Measurements from ENCODE around the gene NT5C3B. TPM values are rescaled to one million over a fixed set of nuclear protein-coding genes. Genes with fewer than 3 reads are reported as not detected.

NT5C3B gene
- total and polyA plus RNA-seq, 2 donors (not counting 3 experiments of a cell fraction or from before 2014, with no cell fraction given) = 67.3 to 92.5 TPM

- Histone ChIP-seq H3K4me1 (ENCODE audit: control insufficient read depth, extremely low read depth, insufficient read depth, low read length) (no peaks in the 10 kb centered on the region), H3K4me2 (ENCODE audit: insufficient read depth, low read length) (peak overlapping the region; percentile 3), H3K9me1 (replicated peaks; ENCODE audit: control insufficient read depth, extremely low read depth, insufficient read depth, low read length) (no peaks in the 10 kb centered on the region), H3K27ac (ENCODE audit: insufficient read depth, low read depth, low read length) (peak overlapping the region; percentile 0), H3K9me3 (replicated peaks; ENCODE audit: control insufficient read depth, insufficient read depth, low read length) (no peaks in the 10 kb centered on the region), H4K20me1 (replicated peaks; ENCODE audit: control insufficient read depth, extremely low read depth, insufficient read depth, low read length) (no peaks in the 10 kb centered on the region), H3K27me3 (ENCODE audit: control insufficient read depth in 2 of 2, insufficient read depth in 2 of 2, low read length in 2 of 2) (peaks cover 0 to 7% of the 10 kb centered on the region in 2 experiments), H3K36me3 (ENCODE audit: control insufficient read depth in 2 of 2, extremely low read depth in 1 of 2, insufficient read depth in 2 of 2, low read length in 2 of 2) (no peaks in the 10 kb centered on the region), H3K4me3 (replicated peaks in 1 of 3; ENCODE audit: insufficient read depth in 1 of 3, low read depth in 1 of 3, low read length in 3 of 3) (peak overlapping the region in 2 of 3 experiments; percentile 52 to 98), H3K9ac (replicated peaks; ENCODE audit: extremely low read depth, insufficient read depth, low read length) (peak overlapping the region; percentile 71), H2AFZ (ENCODE audit: low read depth, low read length) (no peak overlapping the region), H3K79me2 (ENCODE audit: control insufficient read depth, insufficient read depth, low read length) (no peaks in the 10 kb centered on the region)
- DNase-seq (ENCODE audit: low read depth, low spot score) (peak; percentile 83), FAIRE-seq (peak; percentile 37)
- dilution Hi-C loops (cut with MboI; ENCODE audit: extremely low pct_ligation_motif_present, low sequenced_read_pairs) (no loop called here), intact Hi-C loops (cut with micrococcal nuclease) (no loop called here)
- BruUV-seq (replicated peaks) = TSS peak; percentile 18
- ChIA-PET CTCF (interaction anchor here (1.4 to 4.1 kb wide), 4 partner anchors 10 to 97 kb away, joined by 3 to 169 read pairs (median 56); partner anchors contain the start of gene EIF1), POLR2A (interaction anchor here (0.7 to 2.4 kb wide), 9 partner anchors 8 to 97 kb away, joined by 3 to 82 read pairs (median 5); partner anchors contain the start of gene EIF1)
- TF ChIP-seq POLR2A (IDR thresholded peaks at IDR 0.05; ENCODE audit: low read depth, low read length) (peak; percentile 21), EZH2 (IDR thresholded peaks at IDR 0.05; ENCODE audit: borderline replicate concordance, low read depth, low read length, severe bottlenecking) (no peak), MYC (IDR thresholded peaks at IDR 0.05; ENCODE audit: low read depth, low read length) (no peak)
These were observed 50.8 kb downstream of the NT5C3B start for GRCh38 chr17:41785091-41785858.

- POLR2A ChIA-PET = interaction anchor here (1.8 kb wide), 1 partner anchor 10 kb away, joined by 12 read pairs; no protein-coding TSS in a partner anchor
These were observed 51.8 kb downstream of the NT5C3B start for GRCh38 chr17:41784207-41784744.

More at GRCh38 chr17:41784207-41784744, 51.8 kb downstream of the NT5C3B start:
- no peak overlapping the region for H3K27ac ChIP-seq (ENCODE audit: insufficient read depth, low read depth, low read length)
- no peak overlapping the region for H3K9ac ChIP-seq (replicated peaks; ENCODE audit: extremely low read depth, insufficient read depth, low read length)
- H3K27me3 ChIP-seq (ENCODE audit: control insufficient read depth in 2 of 2, insufficient read depth in 2 of 2, low read length in 2 of 2) = peaks cover 0 to 5% of the 10 kb centered on the region in 2 experiments
- peak overlapping the region in 1 of 3 experiments; percentile 98 for H3K4me3 ChIP-seq (replicated peaks in 1 of 3; ENCODE audit: insufficient read depth in 1 of 3, low read depth in 1 of 3, low read length in 3 of 3)
- H3K79me2 ChIP-seq (ENCODE audit: control insufficient read depth, insufficient read depth, low read length) = no peaks in the 10 kb centered on the region
- DNase-seq (ENCODE audit: low read depth, low spot score) (peak; percentile 54), FAIRE-seq (peak; percentile 40)
- H3K9me3 ChIP-seq (replicated peaks; ENCODE audit: control insufficient read depth, insufficient read depth, low read length) = no peaks in the 10 kb centered on the region
- no peaks in the 10 kb centered on the region for H4K20me1 ChIP-seq (replicated peaks; ENCODE audit: control insufficient read depth, extremely low read depth, insufficient read depth, low read length)
- no peak overlapping the region for H2AFZ ChIP-seq (ENCODE audit: low read depth, low read length)
- BruUV-seq (replicated peaks) = no TSS peak
- no peak overlapping the region for H3K4me2 ChIP-seq (ENCODE audit: insufficient read depth, low read length)
- H3K4me1 ChIP-seq (ENCODE audit: control insufficient read depth, extremely low read depth, insufficient read depth, low read length) = no peaks in the 10 kb centered on the region
- TF ChIP-seq EZH2 (IDR thresholded peaks at IDR 0.05; ENCODE audit: borderline replicate concordance, low read depth, low read length, severe bottlenecking) = no peak
- TF ChIP-seq GATA2 (IDR thresholded peaks at IDR 0.05; ENCODE audit: insufficient read depth, insufficient read length, low read depth, low read length) = peak; percentile 69
- dilution Hi-C loops (cut with MboI; ENCODE audit: extremely low pct_ligation_motif_present, low sequenced_read_pairs) = no loop called here
- no peaks in the 10 kb centered on the region for H3K36me3 ChIP-seq (ENCODE audit: control insufficient read depth in 2 of 2, extremely low read depth in 1 of 2, insufficient read depth in 2 of 2, low read length in 2 of 2)
- CTCF ChIA-PET = interaction anchor here (3.0 to 4.1 kb wide), 2 partner anchors 9 to 15 kb away, joined by 98 to 169 read pairs; no protein-coding TSS in a partner anchor
- intact Hi-C loops (cut with micrococcal nuclease) = no loop called here
- H3K9me1 ChIP-seq (replicated peaks; ENCODE audit: control insufficient read depth, extremely low read depth, insufficient read depth, low read length) = no peaks in the 10 kb centered on the region

All from endothelial cell of umbilical vein (primary cell).